Measurements from ENCODE around the gene PWWP2B.

GRCh38 chr10:132444877-132445351, 47.9 kb downstream of the PWWP2B start:
- no peak for TF ChIP-seq POLR2AphosphoS5 (IDR thresholded peaks at IDR 0.05; ENCODE audit: insufficient read depth, low read depth, low read length)
- TF ChIP-seq POLR2A (IDR thresholded peaks at IDR 0.05; ENCODE audit: low read depth, low read length) = no peak
- TF ChIP-seq CTCF (IDR thresholded peaks at IDR 0.05; ENCODE audit: extremely low read depth in 1 of 2, insufficient read depth in 1 of 2, low read depth in 1 of 2, low read length in 2 of 2) = no peak
- no peak for TF ChIP-seq MAX (IDR thresholded peaks at IDR 0.05; ENCODE audit: insufficient read depth, insufficient read length)
- no peak for TF ChIP-seq JUN (IDR thresholded peaks at IDR 0.05; ENCODE audit: borderline replicate concordance, insufficient read depth, insufficient read length, low read depth)
- TF ChIP-seq EZH2 (IDR thresholded peaks at IDR 0.05; ENCODE audit: borderline replicate concordance, low read depth, low read length, severe bottlenecking) = no peak
- TF ChIP-seq MYC (IDR thresholded peaks at IDR 0.05; ENCODE audit: low read depth, low read length) = no peak
- TF ChIP-seq GATA2 (IDR thresholded peaks at IDR 0.05; ENCODE audit: insufficient read depth, insufficient read length, low read depth, low read length) = no peak
- no peak for TF ChIP-seq FOS (IDR thresholded peaks at IDR 0.05; ENCODE audit: borderline replicate concordance, insufficient read depth, low read length)
